Activated CD4-positive, alpha-beta T cell treated with anti-CD3 and anti-CD28 coated beads, Interleukin-2, amount 10 ng/mL, durations not matched to agents 7 days and 5 days (primary cell): ENCODE measurements around the gene NLGN3. TPM values are rescaled to one million over a fixed set of nuclear protein-coding genes. Genes with fewer than 3 reads are reported as not detected.

Experiments
- CTCF ChIA-PET: fragments of 350-600 bp; sonication (Branson Sonifier 250); formaldehyde crosslinking; loops from one replicate; lab custom pipeline; 2021; ENCODE audit warnings: antibody characterized with exemption; lab: Charles Lee
- POLR2A ChIA-PET: fragments of 350-600 bp; sonication (Branson Sonifier 250); formaldehyde crosslinking; loops from one replicate; lab custom pipeline; 2021; ENCODE audit warnings: antibody characterized with exemption; lab: Charles Lee
- DNase-seq: peaks from one replicate; pipeline ENCODE4 v3.0.0-alpha.2; 2020
- H3K27ac Mint-ChIP-seq: one replicate; pipeline ENCODE4 v1.8.0; 2021; ENCODE audit warnings: mild to moderate bottlenecking, moderate library complexity, mixed read lengths
- H3K27me3 Mint-ChIP-seq: one replicate; pipeline ENCODE4 v1.8.0; 2021; ENCODE audit warnings: mixed read lengths
- H3K36me3 Mint-ChIP-seq: one replicate; pipeline ENCODE4 v1.8.0; 2021; ENCODE audit warnings: low read depth, mixed read lengths
- H3K4me1 Mint-ChIP-seq: one replicate; pipeline ENCODE4 v1.8.0; 2021; ENCODE audit warnings: mixed read lengths
- H3K4me3 Mint-ChIP-seq: one replicate; pipeline ENCODE4 v1.8.0; 2021; ENCODE audit warnings: mild to moderate bottlenecking, moderate library complexity, mixed read lengths
- H3K9me3 Mint-ChIP-seq: one replicate; pipeline ENCODE4 v1.8.0; 2021; ENCODE audit warnings: mixed read lengths
- total RNA-seq, 2 experiments: library from RNA; stranded (reverse); gene quantifications; one replicate each; pipeline ENCODE4 v1.2.3, GENCODE V29; 2021

NLGN3 gene
- total RNA-seq, 2 experiments from 2014 or later: 0.98 to 1.6 TPM

DNA sequence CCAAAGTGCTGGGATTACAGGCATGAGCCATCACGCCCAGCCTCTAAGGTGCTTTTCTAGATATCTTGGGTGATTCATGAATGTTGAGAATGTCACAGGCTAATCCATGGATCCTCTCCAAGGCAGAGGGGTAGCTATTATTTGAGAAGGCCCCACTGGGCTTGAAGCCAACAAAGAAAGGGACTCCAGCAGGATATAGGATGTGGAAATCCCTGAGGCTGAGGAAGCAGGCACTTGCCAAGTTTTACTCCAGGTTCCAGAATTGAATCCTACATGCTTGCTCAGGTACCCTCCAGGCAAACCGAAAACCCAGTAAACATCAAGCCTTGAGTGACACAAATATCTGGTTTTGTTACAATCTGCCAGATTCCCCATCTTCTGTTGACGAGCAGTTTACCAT lies 15.8 kb downstream of the NLGN3 start:
- H3K4me1 Mint-ChIP-seq: peaks cover 10% of the 10 kb centered on the region
- H3K36me3 Mint-ChIP-seq: peaks cover 6% of the 10 kb centered on the region
- H3K27me3 Mint-ChIP-seq: no peaks in the 10 kb centered on the region
- H3K27ac Mint-ChIP-seq: no peak overlapping the region
- no peak overlapping the region for H3K4me3 Mint-ChIP-seq
- ChIA-PET CTCF (no interaction called here), POLR2A (no interaction called here)
- no peaks in the 10 kb centered on the region for H3K9me3 Mint-ChIP-seq
- DNase-seq: no peak

DNA sequence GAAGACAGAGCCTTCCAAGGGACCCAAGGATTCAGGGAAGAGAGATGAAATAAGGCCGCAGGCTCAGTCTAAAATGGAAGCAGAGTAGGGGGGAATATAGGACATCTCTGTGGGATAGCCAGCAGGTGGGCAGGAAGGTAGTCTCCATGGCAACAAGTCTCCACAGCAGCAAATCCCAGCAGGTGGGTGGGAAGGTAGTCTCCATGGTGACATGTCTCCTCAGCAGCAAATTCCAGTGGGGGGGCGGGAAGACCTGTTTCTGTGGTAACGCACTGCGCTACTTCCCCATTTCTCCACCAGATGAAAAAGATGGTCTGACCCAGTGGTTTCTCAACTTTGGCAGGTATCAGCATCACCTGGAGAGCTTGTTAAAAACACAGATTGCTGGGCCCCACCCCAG lies 18.3 kb downstream of the NLGN3 start:
- H3K4me3 Mint-ChIP-seq: no peak overlapping the region
- no peaks in the 10 kb centered on the region for H3K27me3 Mint-ChIP-seq
- peaks cover 6% of the 10 kb centered on the region for H3K36me3 Mint-ChIP-seq
- H3K9me3 Mint-ChIP-seq: no peaks in the 10 kb centered on the region
- no peak overlapping the region for H3K27ac Mint-ChIP-seq
- peaks cover 10% of the 10 kb centered on the region for H3K4me1 Mint-ChIP-seq
- ChIA-PET POLR2A (no interaction called here), CTCF (interaction anchor here (0.7 to 1.5 kb wide), 4 partner anchors 11 to 165 kb away, joined by 3 read pairs; no protein-coding TSS in a partner anchor)
- DNase-seq: no peak

DNA sequence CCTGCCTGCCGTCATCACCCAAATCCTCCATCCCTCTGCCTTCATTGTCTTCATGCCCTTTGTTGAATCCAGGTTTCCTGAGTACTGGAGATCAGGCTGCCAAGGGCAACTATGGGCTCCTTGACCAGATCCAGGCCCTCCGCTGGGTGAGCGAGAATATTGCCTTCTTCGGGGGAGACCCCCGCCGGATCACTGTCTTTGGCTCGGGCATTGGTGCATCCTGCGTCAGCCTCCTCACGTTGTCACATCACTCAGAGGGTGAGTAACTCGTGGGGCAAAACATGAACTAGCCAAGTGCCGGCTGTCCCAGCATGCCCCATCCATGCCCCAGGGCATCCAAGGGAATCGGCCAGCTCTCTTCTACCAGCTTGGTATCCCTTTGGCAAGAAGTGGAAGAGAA lies 19.4 kb downstream of the NLGN3 start:
- Mint-ChIP-seq H3K9me3 (no peaks in the 10 kb centered on the region), H3K27ac (no peak overlapping the region), H3K27me3 (no peaks in the 10 kb centered on the region), H3K4me1 (peaks cover 5% of the 10 kb centered on the region), H3K4me3 (no peak overlapping the region), H3K36me3 (peaks cover 6% of the 10 kb centered on the region)
- DNase-seq: no peak
- CTCF ChIA-PET: no interaction called here
- POLR2A ChIA-PET: no interaction called here

DNA sequence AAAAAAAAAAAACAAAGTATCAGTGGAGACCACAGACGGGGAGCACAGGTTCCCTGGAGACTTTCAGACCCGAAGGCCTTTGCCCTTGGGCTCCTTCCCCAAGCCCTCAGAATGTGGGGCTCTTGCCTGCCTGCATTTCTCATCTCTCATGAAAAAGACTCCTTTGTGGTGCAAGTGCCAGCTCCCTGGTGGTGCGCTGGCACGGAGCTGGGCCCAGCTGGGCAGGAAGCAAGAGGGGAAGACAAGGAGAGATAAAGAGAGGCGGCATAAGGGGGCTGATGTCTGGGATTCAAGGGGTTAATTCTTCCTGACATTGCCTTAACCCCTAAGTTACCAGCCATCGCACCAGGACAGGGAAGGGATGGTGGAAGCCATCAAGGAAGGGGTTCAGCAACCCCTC lies 21.8 kb downstream of the NLGN3 start:
- Mint-ChIP-seq H3K27ac (no peak overlapping the region), H3K4me1 (peaks cover 3% of the 10 kb centered on the region), H3K36me3 (peaks cover 4% of the 10 kb centered on the region), H3K27me3 (no peaks in the 10 kb centered on the region), H3K9me3 (no peaks in the 10 kb centered on the region), H3K4me3 (no peak overlapping the region)
- ChIA-PET POLR2A (no interaction called here), CTCF (no interaction called here)
- no peak for DNase-seq

DNA sequence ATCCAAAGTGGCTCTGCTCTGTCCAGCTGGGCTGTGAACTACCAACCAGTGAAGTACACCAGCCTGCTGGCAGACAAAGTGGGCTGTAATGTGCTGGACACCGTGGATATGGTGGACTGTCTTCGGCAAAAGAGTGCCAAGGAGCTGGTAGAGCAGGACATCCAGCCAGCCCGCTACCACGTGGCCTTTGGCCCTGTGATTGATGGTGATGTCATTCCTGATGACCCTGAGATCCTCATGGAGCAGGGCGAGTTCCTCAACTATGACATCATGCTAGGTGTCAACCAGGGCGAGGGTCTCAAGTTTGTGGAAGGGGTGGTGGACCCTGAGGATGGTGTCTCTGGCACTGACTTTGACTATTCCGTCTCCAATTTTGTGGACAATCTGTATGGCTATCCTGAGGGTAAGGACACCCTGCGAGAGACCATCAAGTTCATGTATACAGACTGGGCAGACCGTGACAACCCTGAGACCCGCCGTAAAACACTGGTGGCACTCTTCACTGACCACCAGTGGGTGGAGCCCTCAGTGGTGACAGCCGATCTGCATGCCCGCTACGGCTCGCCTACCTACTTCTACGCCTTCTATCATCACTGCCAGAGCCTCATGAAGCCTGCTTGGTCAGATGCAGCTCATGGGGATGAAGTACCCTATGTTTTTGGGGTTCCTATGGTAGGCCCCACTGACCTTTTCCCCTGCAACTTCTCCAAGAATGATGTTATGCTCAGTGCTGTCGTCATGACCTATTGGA lies 22.6 kb downstream of the NLGN3 start:
- peaks cover 2% of the 10 kb centered on the region for H3K36me3 Mint-ChIP-seq
- ChIA-PET POLR2A (no interaction called here), CTCF (no interaction called here)
- no peak overlapping the region for H3K27ac Mint-ChIP-seq
- no peaks in the 10 kb centered on the region for H3K9me3 Mint-ChIP-seq
- H3K4me3 Mint-ChIP-seq: no peak overlapping the region
- no peaks in the 10 kb centered on the region for H3K27me3 Mint-ChIP-seq
- DNase-seq: no peak
- H3K4me1 Mint-ChIP-seq: peaks cover 6% of the 10 kb centered on the region

DNA sequence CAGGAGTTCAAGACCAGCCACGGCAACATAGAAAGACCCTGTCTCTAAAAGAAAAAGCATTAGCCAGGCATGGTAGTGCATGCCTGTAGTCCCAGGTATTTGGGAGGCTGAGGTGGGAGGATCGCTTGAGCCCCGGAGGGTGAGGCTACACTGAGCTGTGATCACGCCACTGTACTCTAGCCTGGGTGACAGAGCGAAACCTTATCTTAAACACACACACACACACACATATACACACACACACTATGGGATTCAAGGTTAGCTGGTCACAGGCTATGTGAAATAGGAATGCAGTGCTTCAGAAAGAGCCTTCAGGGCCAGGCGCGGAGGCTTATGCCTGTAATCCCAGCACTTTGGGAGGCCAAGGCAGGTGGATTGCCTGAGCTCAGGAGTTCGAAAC lies 23.5 kb downstream of the NLGN3 start:
- POLR2A ChIA-PET: no interaction called here
- CTCF ChIA-PET: no interaction called here
- Mint-ChIP-seq H3K4me3 (no peak overlapping the region), H3K4me1 (peaks cover 6% of the 10 kb centered on the region), H3K27ac (no peak overlapping the region), H3K36me3 (no peaks in the 10 kb centered on the region), H3K9me3 (no peaks in the 10 kb centered on the region), H3K27me3 (no peaks in the 10 kb centered on the region)
- DNase-seq: no peak

DNA sequence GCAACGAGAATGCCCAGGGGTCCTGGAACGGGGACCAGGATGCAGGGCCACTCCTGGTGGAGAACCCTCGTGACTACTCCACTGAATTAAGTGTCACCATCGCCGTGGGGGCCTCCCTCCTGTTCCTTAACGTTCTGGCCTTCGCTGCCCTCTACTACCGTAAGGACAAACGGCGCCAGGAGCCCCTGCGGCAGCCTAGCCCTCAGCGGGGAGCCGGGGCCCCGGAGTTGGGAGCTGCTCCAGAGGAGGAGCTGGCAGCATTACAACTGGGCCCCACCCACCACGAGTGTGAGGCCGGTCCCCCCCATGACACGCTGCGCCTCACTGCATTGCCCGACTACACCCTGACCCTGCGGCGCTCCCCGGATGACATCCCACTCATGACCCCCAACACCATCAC lies 24.9 kb downstream of the NLGN3 start:
- H3K27ac Mint-ChIP-seq: no peak overlapping the region
- H3K27me3 Mint-ChIP-seq: no peaks in the 10 kb centered on the region

DNA sequence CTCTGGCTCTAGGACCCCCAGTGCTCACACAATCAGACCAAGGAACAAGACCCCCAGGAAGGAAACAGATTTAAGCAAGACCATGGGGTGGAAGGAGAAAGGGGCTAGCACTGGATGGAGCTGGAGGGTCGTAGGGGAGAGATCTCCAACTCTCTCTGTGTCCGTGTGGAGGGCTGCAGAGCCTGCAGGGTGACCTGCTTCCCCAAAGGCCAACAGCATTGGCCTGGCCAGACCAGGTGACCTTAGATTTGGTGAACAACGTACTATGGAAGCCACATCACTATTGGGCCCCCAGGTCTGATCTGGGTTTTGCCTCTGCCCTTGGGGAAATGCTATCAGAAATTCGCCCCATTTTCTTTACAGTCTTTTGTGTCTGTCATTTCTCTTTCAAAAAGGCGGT lies 26.0 kb downstream of the NLGN3 start:
- CTCF ChIA-PET: no interaction called here
- H3K4me1 Mint-ChIP-seq: peaks cover 6% of the 10 kb centered on the region
- H3K9me3 Mint-ChIP-seq: no peaks in the 10 kb centered on the region
- POLR2A ChIA-PET: no interaction called here
- no peak overlapping the region for H3K4me3 Mint-ChIP-seq
- H3K36me3 Mint-ChIP-seq: peaks cover 10% of the 10 kb centered on the region
- no peak for DNase-seq
- no peak overlapping the region for H3K27ac Mint-ChIP-seq
- no peaks in the 10 kb centered on the region for H3K27me3 Mint-ChIP-seq

More for the DNA sequence above, 24.9 kb downstream of the NLGN3 start:
- Mint-ChIP-seq H3K36me3 (peaks cover 6% of the 10 kb centered on the region), H3K4me3 (no peak overlapping the region), H3K9me3 (no peaks in the 10 kb centered on the region), H3K4me1 (peaks cover 6% of the 10 kb centered on the region)
- CTCF ChIA-PET: interaction anchor here (0.9 kb wide), 1 partner anchor 19 kb away, joined by 4 read pairs; no protein-coding TSS in a partner anchor
- no peak for DNase-seq
- POLR2A ChIA-PET: no interaction called here

DNA sequence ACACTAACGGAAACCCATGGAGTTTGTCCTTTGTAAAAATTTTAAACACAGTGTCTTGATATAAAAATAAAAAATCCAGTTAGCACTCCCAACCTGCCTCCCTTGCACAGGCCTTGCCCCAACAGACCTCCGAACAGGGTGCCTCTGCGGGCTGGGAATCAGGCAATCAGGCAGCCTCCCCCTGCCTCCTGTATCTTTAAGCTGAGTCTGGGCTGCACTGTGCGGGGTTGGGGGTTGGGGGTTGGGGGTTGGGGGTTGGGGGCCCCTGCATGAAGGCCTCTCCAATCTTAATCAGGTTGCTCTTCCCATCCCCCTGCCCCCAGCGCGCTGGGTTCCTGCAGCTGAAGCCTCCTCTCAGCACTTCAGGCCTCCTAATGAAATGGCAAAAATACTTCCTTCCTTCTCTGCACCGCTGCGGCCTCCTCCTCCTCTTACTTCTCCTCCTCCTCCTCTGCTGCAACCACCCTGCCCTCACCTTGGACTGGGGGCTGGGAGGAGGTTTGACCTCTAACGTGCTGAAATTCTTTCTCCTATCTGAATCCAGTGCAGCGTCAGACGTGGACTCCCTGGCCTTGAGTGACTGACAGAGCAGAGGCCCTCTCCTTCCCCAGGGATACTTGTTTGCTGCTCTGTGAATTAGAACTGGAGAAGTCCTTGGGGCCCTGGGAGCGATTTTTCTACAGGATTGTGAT lies 26.6 kb downstream of the NLGN3 start:
- peaks cover 10% of the 10 kb centered on the region for H3K36me3 Mint-ChIP-seq
- ChIA-PET POLR2A (no interaction called here), CTCF (no interaction called here)
- DNase-seq: no peak
- H3K9me3 Mint-ChIP-seq: no peaks in the 10 kb centered on the region
- H3K4me1 Mint-ChIP-seq: peaks cover 6% of the 10 kb centered on the region
- H3K4me3 Mint-ChIP-seq: no peak overlapping the region
- no peak overlapping the region for H3K27ac Mint-ChIP-seq
- no peaks in the 10 kb centered on the region for H3K27me3 Mint-ChIP-seq

DNA sequence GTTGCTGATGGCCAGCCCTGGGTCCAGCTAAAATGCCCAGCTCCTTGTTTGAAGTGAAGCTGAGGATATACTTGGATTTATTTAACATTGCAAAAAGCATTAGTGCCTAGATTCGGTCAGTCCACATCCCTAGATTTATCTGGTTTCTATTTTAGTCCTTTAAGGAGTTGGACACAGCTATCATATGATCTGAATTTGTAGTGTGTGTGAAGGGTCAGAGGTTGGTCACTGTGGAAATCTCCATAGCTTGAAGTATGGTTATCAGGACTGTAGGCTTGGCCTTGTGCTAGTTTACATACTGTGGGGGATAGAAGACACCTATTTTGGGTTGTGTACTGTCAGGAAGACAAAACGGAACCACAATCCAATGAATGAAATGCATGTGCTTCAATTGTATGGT lies 28.8 kb downstream of the NLGN3 start:
- POLR2A ChIA-PET: no interaction called here
- H3K27ac Mint-ChIP-seq: no peak overlapping the region
- no peaks in the 10 kb centered on the region for H3K27me3 Mint-ChIP-seq
- DNase-seq: no peak
- no peak overlapping the region for H3K4me3 Mint-ChIP-seq
- H3K9me3 Mint-ChIP-seq: no peaks in the 10 kb centered on the region
- CTCF ChIA-PET: no interaction called here
- H3K36me3 Mint-ChIP-seq: peaks cover 16% of the 10 kb centered on the region
- peaks cover 6% of the 10 kb centered on the region for H3K4me1 Mint-ChIP-seq

DNA sequence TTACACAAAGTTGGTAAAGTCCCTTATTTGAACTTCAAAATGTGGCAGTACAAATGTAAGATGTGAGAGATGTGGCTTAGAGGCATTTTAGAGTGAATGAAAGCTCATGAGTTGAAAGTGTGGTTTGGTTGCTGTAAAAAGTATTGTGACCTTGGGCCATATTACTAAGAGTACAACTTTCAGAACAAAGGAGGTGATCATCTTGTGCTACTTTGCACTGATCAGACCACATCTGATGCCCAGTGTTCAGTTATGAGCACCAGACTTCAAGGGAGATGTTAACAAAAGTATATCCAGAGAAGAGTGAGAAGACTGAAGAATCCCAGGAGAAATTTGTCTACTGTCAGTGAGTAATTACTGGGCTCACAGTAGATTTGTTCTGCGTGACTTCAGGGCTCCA lies 30.2 kb downstream of the NLGN3 start:
- Mint-ChIP-seq H3K4me3 (no peak overlapping the region), H3K36me3 (peaks cover 18% of the 10 kb centered on the region), H3K4me1 (peaks cover 10% of the 10 kb centered on the region), H3K27ac (no peak overlapping the region), H3K9me3 (no peaks in the 10 kb centered on the region), H3K27me3 (no peaks in the 10 kb centered on the region)
- no peak for DNase-seq
- ChIA-PET POLR2A (no interaction called here), CTCF (no interaction called here)

DNA sequence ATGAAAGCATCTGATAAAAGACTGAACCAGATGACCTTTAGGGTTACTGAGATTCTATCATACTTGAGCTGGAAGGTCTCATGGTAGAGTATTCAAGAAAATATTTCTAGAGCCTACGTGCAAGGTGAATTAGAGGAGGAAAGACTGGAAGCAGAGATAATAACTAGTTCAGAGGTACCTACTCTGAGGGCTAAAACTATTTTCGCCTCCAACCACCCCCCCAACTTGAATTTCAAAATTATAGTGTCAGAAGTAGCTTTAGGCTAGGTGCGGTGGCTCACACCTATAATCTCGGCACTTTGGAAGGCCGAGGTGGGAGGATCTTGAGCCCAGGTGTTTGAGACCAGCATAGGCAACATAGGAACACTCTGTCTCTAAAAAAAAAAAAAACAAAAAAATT lies 30.9 kb downstream of the NLGN3 start:
- H3K36me3 Mint-ChIP-seq: peaks cover 18% of the 10 kb centered on the region
- H3K27me3 Mint-ChIP-seq: no peaks in the 10 kb centered on the region
- CTCF ChIA-PET: interaction anchor here (0.6 kb wide), 2 partner anchors 11 to 53 kb away, joined by 3 read pairs; no protein-coding TSS in a partner anchor
- H3K9me3 Mint-ChIP-seq: no peaks in the 10 kb centered on the region
- no peak overlapping the region for H3K27ac Mint-ChIP-seq
- H3K4me3 Mint-ChIP-seq: no peak overlapping the region
- peaks cover 12% of the 10 kb centered on the region for H3K4me1 Mint-ChIP-seq
- POLR2A ChIA-PET: no interaction called here
- no peak for DNase-seq

DNA sequence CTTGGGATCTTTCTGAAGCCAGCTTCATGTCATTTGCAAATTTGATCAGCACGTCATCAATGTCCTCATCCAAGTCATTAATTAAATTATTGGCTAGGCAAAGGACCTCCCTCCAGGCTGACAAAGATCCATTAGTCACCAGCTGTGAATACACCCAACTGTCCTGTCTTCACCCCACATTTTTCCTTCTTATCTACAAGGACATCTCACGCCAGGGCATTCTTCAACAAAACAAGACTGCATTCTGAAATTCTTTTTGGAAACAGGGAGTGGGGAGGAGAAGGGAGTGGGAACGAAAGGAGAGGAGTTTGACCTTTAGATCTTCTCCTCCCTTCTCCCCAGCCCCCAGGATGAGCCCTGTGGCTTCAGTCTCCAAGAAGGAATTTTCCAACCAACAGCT lies 32.7 kb downstream of the NLGN3 start:
- Mint-ChIP-seq H3K36me3 (peaks cover 18% of the 10 kb centered on the region), H3K27ac (no peak overlapping the region), H3K27me3 (no peaks in the 10 kb centered on the region), H3K4me3 (no peak overlapping the region), H3K4me1 (peaks cover 10% of the 10 kb centered on the region), H3K9me3 (no peaks in the 10 kb centered on the region)
- no peak for DNase-seq
- POLR2A ChIA-PET: no interaction called here
- CTCF ChIA-PET: interaction anchor here (0.9 kb wide), 1 partner anchor 21 kb away, joined by 3 read pairs; no protein-coding TSS in a partner anchor
